Thyroid gland (tissue), 4 donors: Measurements from ENCODE around the gene INTS1.

Source experiments
- CTCF ChIP-seq, 6 experiments: fragments of 200-600 bp in 3 of 6; fragments of 450-650 bp in 3 of 6; sonication (generic) in 3 of 6; IDR thresholded peaks; one replicate each; pipeline ENCODE4 v1.5.1; 2016 to 2019; ENCODE audit warnings: antibody characterized with exemption in 6 of 6, mild to moderate bottlenecking in 2 of 6, inconsistent platforms in 1 of 6, moderate library complexity in 1 of 6
- POLR2A ChIP-seq, 2 donors: fragments of 450-650 bp; IDR thresholded peaks; one replicate each; pipeline ENCODE4 v1.6.1; 2017; ENCODE audit warnings: antibody characterized with exemption in 2 of 2, mild to moderate bottlenecking in 2 of 2, moderate library complexity in 1 of 2

- no peak for TF ChIP-seq CTCF (IDR thresholded peaks at IDR 0.05)
- TF ChIP-seq POLR2A (IDR thresholded peaks at IDR 0.05), result no peak
Observed at GRCh38 chr7:1437155-1437880, 66.9 kb downstream of the INTS1 start.
